Upper lobe of right lung (tissue), 1 donor: ENCODE results near the gene GALNT14. TPM values are rescaled to one million over a fixed set of nuclear protein-coding genes. Genes with fewer than 3 reads are reported as not detected.

Experiments used
- ATAC-seq: fragments of 200-7000 bp; cut with Tn5 transposase; one replicate; pipeline ENCODE4 v1.9.1; 2020; ENCODE audit warnings: mild to moderate bottlenecking, moderate library complexity
- DNase-seq: peaks from one replicate; pipeline ENCODE4 v3.0.0-alpha.2; 2020
- H3K27ac ChIP-seq: fragments of 200-600 bp; one replicate; pipeline ENCODE4 v1.8.0; 2022
- H3K27me3 ChIP-seq: fragments of 200-600 bp; one replicate; pipeline ENCODE4 v1.8.0; 2022; ENCODE audit warnings: mild to moderate bottlenecking
- H3K36me3 ChIP-seq: fragments of 200-600 bp; one replicate; pipeline ENCODE4 v1.8.0; 2022
- H3K4me1 ChIP-seq: fragments of 200-600 bp; one replicate; pipeline ENCODE4 v1.8.0; 2022
- H3K4me3 ChIP-seq: fragments of 200-600 bp; one replicate; pipeline ENCODE4 v1.8.0; 2022; ENCODE audit warnings: mild to moderate bottlenecking
- H3K9me3 ChIP-seq: fragments of 200-600 bp; one replicate; pipeline ENCODE4 v1.8.0; 2022
- intact Hi-C: fragments of 100-400 bp; cut with DNase I; formaldehyde crosslinking; loops from one replicate; pipeline ENCODE4 v1.11.0; 2022
- total RNA-seq: library from RNA; stranded (reverse); fragmentation: NEBNext Ultra II Directional; extraction: Animal tissue kit (Norgen Biotek cat#: 25700); gene quantifications from one replicate; pipeline ENCODE4 v1.2.1, GENCODE V29; 2021
- TF ChIP-seq, protein P1 (sequence below): fragments of 200-600 bp; IDR thresholded peaks from one replicate; pipeline ENCODE4 v1.8.0; 2022; ENCODE audit warnings: antibody characterized with exemption
- donor health status: DM: no; HTN: yes; CAD: no; lungs with severe emphysema.

Gene GALNT14
- total RNA-seq, 1 donor from 2014 or later: 0.81 TPM

DNA sequence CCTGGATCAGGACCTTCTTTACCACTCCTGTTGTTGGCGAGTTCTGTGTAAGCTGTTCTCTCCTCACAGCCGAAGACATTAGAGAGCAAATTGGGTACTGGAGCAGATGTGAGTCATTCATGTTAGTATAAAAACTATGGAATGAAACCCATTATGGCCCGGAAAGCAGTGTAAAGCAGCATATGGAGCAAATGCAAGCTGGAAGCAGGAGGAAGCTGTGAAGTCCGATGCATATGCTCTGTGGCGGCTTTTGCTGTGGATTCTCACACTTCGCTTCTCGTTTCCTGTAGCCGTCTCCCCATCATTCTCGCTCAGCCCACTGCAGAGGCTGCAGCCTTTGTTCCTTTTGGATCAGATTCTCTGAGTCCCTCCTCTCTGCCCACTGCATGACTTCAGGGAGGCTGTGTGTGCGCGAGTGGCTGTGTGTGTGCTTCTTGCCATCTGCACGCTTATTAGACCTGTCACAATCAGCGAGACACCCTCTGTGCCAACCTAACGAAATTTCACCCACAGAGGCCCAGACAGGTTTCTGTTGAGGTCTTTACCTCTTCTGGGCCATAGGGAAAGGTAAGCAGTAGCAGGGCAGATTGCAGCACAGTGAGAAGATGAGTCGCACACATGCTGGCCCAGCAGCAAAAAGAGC is 3.3 kb upstream of the GALNT14 start:
- no peak overlapping the region for H3K27ac ChIP-seq
- peaks cover 9% of the 10 kb centered on the region for H3K4me1 ChIP-seq
- intact Hi-C loops: no loop called here
- peaks cover 21% of the 10 kb centered on the region for H3K27me3 ChIP-seq
- H3K4me3 ChIP-seq: no peak overlapping the region
- TF ChIP-seq, protein P1, sequence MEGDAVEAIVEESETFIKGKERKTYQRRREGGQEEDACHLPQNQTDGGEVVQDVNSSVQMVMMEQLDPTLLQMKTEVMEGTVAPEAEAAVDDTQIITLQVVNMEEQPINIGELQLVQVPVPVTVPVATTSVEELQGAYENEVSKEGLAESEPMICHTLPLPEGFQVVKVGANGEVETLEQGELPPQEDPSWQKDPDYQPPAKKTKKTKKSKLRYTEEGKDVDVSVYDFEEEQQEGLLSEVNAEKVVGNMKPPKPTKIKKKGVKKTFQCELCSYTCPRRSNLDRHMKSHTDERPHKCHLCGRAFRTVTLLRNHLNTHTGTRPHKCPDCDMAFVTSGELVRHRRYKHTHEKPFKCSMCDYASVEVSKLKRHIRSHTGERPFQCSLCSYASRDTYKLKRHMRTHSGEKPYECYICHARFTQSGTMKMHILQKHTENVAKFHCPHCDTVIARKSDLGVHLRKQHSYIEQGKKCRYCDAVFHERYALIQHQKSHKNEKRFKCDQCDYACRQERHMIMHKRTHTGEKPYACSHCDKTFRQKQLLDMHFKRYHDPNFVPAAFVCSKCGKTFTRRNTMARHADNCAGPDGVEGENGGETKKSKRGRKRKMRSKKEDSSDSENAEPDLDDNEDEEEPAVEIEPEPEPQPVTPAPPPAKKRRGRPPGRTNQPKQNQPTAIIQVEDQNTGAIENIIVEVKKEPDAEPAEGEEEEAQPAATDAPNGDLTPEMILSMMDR: no peak
- ATAC-seq (no peak), DNase-seq (no peak)
- H3K36me3 ChIP-seq: no peaks in the 10 kb centered on the region
- H3K9me3 ChIP-seq: no peaks in the 10 kb centered on the region

DNA sequence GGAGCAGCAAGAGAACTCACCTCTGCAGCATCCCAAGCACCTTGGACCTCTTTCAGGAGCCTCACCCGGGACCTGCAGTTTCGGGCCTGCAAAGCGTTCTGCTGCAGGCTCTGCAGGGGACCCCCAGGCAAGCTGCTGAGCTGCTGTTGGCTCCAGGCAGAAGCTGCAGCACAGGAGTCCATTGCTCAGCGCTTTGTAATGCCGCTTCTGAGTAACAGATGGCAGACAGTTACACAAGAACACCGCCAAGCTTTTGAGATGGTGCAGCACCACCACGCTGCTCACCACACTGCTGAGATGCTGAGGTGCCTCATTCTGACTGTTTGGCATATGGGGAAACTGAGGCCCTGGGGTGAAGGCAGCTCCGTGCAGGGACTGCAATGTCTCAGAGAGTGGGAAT is 1.9 kb upstream of the GALNT14 start:
- no peak overlapping the region for H3K27ac ChIP-seq
- no peak overlapping the region for H3K4me3 ChIP-seq
- DNase-seq (no peak), ATAC-seq (no peak)
- no peaks in the 10 kb centered on the region for H3K36me3 ChIP-seq
- TF ChIP-seq, protein P1: no peak
- no peaks in the 10 kb centered on the region for H3K9me3 ChIP-seq
- peaks cover 9% of the 10 kb centered on the region for H3K4me1 ChIP-seq
- intact Hi-C loops: no loop called here
- peaks cover 34% of the 10 kb centered on the region for H3K27me3 ChIP-seq

DNA sequence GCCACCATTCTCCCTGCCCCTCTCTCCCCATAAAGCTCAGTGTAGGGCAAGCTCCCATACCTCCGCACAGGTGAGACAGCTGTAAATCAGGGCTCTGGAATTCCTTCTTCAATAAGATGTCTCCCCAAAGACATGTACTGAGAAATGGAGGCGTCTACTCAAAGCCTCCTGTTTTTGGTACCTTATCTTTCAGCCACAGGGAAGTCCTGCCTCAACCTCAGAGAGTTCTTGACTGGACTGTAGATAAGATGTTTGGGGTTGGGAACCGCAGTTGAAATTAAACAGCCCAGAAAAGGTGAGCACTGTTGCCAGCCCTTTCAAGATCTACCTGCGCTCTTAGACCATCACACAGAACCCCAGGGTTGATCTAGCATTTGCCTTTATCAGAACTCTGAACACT is 1.4 kb upstream of the GALNT14 start:
- ATAC-seq: no peak
- Histone ChIP-seq H3K4me3 (no peak overlapping the region), H3K27ac (no peak overlapping the region), H3K9me3 (no peaks in the 10 kb centered on the region), H3K4me1 (peaks cover 9% of the 10 kb centered on the region), H3K27me3 (peaks cover 34% of the 10 kb centered on the region), H3K36me3 (no peaks in the 10 kb centered on the region)
- intact Hi-C loops: no loop called here
- DNase-seq: no peak
- TF ChIP-seq, protein P1: no peak

DNA sequence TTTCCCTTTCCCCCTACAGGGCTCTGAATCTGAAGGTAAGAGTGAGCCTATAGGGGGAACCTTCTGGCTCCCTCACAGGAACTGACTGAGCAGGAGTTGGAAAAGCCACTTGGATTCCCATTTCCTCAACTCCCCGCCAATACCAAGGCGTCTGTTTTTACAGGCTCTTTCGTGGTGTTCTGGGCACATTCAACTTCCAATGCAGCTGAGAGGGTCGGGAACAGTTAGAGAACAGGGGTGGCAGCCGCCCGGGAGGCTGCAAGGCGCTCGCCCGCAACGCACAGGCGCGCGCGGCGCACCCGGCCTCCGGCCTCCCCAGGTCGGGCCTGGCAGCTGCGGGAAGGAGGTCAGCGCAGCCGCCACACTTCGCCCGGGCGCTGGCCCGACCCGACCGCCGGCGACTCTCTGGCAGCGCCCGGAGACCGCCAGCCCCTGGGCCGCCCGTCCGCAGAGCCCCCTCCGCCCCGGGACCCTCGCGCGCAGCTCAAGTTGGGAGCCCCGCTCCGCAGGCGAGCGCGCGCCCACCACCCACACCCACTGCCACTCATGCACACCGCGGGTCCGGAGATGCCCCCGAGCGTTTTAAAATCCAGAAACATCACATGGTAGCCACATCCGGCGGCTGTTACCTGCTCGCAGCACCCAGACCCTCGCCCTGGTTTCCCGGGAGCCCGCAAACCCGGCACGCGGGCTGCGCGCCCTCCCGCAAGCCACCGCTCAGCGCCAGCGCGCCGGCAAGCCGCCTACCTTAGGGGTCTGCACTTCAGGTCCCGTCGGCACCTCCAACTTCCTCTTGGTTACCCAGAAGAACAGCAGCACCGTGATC is 816 bp downstream of the GALNT14 start:
- Histone ChIP-seq H3K36me3 (no peaks in the 10 kb centered on the region), H3K4me3 (peak overlapping the region; percentile 50), H3K27ac (no peak overlapping the region), H3K9me3 (no peaks in the 10 kb centered on the region), H3K4me1 (peaks cover 9% of the 10 kb centered on the region), H3K27me3 (peaks cover 41% of the 10 kb centered on the region)
- DNase-seq (peak; percentile 64), ATAC-seq (peak; percentile 21)
- intact Hi-C loops: no loop called here
- TF ChIP-seq, protein P1: no peak

DNA sequence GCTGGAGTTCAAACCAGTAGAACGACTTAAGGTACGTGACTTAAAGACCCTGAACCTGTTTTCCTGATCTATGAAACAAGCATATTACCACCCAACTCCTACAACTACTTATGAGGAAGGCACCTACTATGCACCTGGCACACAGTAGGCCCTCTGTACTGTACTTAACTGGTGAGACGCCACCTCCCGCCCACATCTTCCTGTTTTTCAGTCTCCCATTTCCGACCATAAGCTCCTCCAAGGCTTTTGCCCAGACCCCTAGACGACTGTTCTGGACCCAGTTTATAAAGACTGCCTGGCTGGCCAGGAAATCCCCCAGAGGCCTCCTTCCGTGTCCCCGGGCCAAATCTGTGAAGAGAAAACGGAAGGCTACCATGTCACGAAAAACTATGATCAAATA is 1.5 kb downstream of the GALNT14 start:
- intact Hi-C loops: no loop called here
- Histone ChIP-seq H3K4me3 (peak overlapping the region; percentile 50), H3K9me3 (no peaks in the 10 kb centered on the region), H3K4me1 (peaks cover 9% of the 10 kb centered on the region), H3K27ac (no peak overlapping the region), H3K27me3 (peaks cover 41% of the 10 kb centered on the region), H3K36me3 (no peaks in the 10 kb centered on the region)
- TF ChIP-seq, protein P1: no peak
- ATAC-seq: no peak
- DNase-seq: no peak
